ENCODE results near the gene ESPL1. TPM values are rescaled to one million over a fixed set of nuclear protein-coding genes. Genes with fewer than 3 reads are reported as not detected.

Gene ESPL1
- polyA plus RNA-seq, 3 donors = 0.79 TPM; not detected in 2

DNA sequence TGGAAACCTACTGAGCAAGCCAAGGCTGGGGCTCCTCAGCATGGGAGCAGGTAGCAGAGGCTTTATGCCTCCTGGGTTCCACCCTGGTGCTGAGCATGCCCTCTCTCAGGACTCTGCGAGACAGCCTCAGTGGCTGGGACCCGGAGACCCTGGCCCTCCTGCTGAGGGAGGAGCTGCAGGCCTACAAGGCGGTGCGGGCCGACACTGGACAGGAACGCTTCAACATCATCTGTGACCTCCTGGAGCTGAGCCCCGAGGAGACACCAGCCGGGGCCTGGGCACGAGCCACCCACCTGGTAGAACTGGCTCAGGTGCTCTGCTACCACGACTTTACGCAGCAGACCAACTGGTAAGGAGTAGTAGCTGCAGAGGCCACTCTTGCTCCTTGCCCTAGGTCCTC, 8.4 kb downstream of the ESPL1 start:
- Mint-ChIP-seq H3K36me3 (peaks cover 42 to 86% of the 10 kb centered on the region in 2 donors), H3K27me3 (ENCODE audit: low read depth in 3 of 3) (no peaks in the 10 kb centered on the region), H3K4me3 (no peak overlapping the region), H3K9me3 (no peaks in the 10 kb centered on the region), H3K27ac (no peak overlapping the region), H3K4me1 (no peaks in the 10 kb centered on the region)
- peaks cover 10% of the 10 kb centered on the region for H3K79me2 ChIP-seq (ENCODE audit: insufficient read depth, low read length)
- DNase-seq = no peak
- no peaks in the 10 kb centered on the region for H3K27me3 ChIP-seq (ENCODE audit: control insufficient read depth in 2 of 2, insufficient read depth in 2 of 2, low read length in 2 of 2)
- H3K4me2 ChIP-seq (replicated peaks; ENCODE audit: extremely low read depth, low read length, poor library complexity, severe bottlenecking) = no peak overlapping the region
- intact Hi-C loops (cut with micrococcal nuclease) = no loop called here
- H3K27ac ChIP-seq (ENCODE audit: low read depth in 1 of 2, low read length in 2 of 2) = no peak overlapping the region
- no peaks in the 10 kb centered on the region for H3K9me3 ChIP-seq (replicated peaks in 1 of 2; ENCODE audit: control insufficient read depth in 1 of 2, insufficient read depth in 1 of 2, low read length in 2 of 2)
- peaks cover 39 to 71% of the 10 kb centered on the region in 2 donors for H3K36me3 ChIP-seq (replicated peaks in 1 of 2; ENCODE audit: control insufficient read depth in 1 of 2, insufficient read depth in 2 of 2, low read length in 2 of 2)
- H3K9ac ChIP-seq (ENCODE audit: insufficient read depth, low read length, poor library complexity, severe bottlenecking) = no peak overlapping the region
- no peaks in the 10 kb centered on the region for H4K20me1 ChIP-seq (ENCODE audit: insufficient read depth, low read length)
- WGBS (ENCODE audit: insufficient coverage) = 97% methylated on average over 11 of the region's 11 CpGs
- no peak overlapping the region for H3K4me3 ChIP-seq (replicated peaks in 1 of 3; ENCODE audit: low read depth in 2 of 3, low read length in 3 of 3)
- TF ChIP-seq, protein P1, sequence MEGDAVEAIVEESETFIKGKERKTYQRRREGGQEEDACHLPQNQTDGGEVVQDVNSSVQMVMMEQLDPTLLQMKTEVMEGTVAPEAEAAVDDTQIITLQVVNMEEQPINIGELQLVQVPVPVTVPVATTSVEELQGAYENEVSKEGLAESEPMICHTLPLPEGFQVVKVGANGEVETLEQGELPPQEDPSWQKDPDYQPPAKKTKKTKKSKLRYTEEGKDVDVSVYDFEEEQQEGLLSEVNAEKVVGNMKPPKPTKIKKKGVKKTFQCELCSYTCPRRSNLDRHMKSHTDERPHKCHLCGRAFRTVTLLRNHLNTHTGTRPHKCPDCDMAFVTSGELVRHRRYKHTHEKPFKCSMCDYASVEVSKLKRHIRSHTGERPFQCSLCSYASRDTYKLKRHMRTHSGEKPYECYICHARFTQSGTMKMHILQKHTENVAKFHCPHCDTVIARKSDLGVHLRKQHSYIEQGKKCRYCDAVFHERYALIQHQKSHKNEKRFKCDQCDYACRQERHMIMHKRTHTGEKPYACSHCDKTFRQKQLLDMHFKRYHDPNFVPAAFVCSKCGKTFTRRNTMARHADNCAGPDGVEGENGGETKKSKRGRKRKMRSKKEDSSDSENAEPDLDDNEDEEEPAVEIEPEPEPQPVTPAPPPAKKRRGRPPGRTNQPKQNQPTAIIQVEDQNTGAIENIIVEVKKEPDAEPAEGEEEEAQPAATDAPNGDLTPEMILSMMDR (IDR thresholded peaks at IDR 0.05) = no peak
- H3K4me1 ChIP-seq (ENCODE audit: control insufficient read depth in 1 of 2, insufficient read depth in 2 of 2, low read length in 2 of 2) = no peaks in the 10 kb centered on the region
- no peak overlapping the region for H2AFZ ChIP-seq (ENCODE audit: insufficient read depth, low read depth, low read length, poor library complexity, severe bottlenecking)

DNA sequence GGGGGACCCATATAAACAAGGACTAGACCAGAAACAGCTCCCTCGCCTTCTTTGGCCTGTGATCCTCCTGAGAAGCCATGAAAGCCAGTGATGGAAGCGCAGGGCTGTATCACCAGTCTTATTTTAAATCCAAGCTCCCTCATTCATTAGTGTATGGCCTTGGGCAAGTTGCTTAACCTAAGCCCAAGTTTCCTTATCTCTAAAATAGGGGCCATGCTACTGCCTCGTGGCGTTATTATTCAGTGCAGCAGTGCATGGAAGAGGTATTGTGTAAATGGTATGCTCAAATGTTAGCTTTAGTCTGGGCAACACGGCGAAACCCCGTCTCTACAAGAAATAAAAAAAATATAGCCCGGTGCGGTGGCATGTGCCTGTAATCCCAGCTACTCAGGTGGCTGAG, 9.9 kb downstream of the ESPL1 start:
- Histone ChIP-seq H3K4me2 (replicated peaks; ENCODE audit: extremely low read depth, low read length, poor library complexity, severe bottlenecking) (no peak overlapping the region), H3K27me3 (ENCODE audit: control insufficient read depth in 2 of 2, insufficient read depth in 2 of 2, low read length in 2 of 2) (no peaks in the 10 kb centered on the region), H3K9me3 (replicated peaks in 1 of 2; ENCODE audit: control insufficient read depth in 1 of 2, insufficient read depth in 1 of 2, low read length in 2 of 2) (no peaks in the 10 kb centered on the region), H3K79me2 (ENCODE audit: insufficient read depth, low read length) (peaks cover 3% of the 10 kb centered on the region), H2AFZ (ENCODE audit: insufficient read depth, low read depth, low read length, poor library complexity, severe bottlenecking) (no peak overlapping the region), H4K20me1 (ENCODE audit: insufficient read depth, low read length) (no peaks in the 10 kb centered on the region), H3K4me1 (ENCODE audit: control insufficient read depth in 1 of 2, insufficient read depth in 2 of 2, low read length in 2 of 2) (no peaks in the 10 kb centered on the region), H3K27ac (ENCODE audit: low read depth in 1 of 2, low read length in 2 of 2) (no peak overlapping the region), H3K4me3 (replicated peaks in 1 of 3; ENCODE audit: low read depth in 2 of 3, low read length in 3 of 3) (no peak overlapping the region), H3K9ac (ENCODE audit: insufficient read depth, low read length, poor library complexity, severe bottlenecking) (no peak overlapping the region), H3K36me3 (replicated peaks in 1 of 2; ENCODE audit: control insufficient read depth in 1 of 2, insufficient read depth in 2 of 2, low read length in 2 of 2) (peaks cover 53 to 85% of the 10 kb centered on the region in 2 donors)
- Mint-ChIP-seq H3K4me3 (no peak overlapping the region), H3K4me1 (no peaks in the 10 kb centered on the region), H3K36me3 (peaks cover 48 to 88% of the 10 kb centered on the region in 2 donors), H3K27me3 (ENCODE audit: low read depth in 3 of 3) (no peaks in the 10 kb centered on the region), H3K9me3 (no peaks in the 10 kb centered on the region), H3K27ac (peak overlapping the region in 1 of 7 donors; percentile 16)
- DNase-seq = no peak
- TF ChIP-seq, protein P1 (IDR thresholded peaks at IDR 0.05) = no peak
- intact Hi-C loops (cut with micrococcal nuclease) = no loop called here
- WGBS (ENCODE audit: insufficient coverage) = 98% methylated on average over 5 of the region's 9 CpGs
